Globus pallidus (tissue), 1 donor: ENCODE results near the gene LYZL4.

Experiments used
- DNase-seq: peaks from one replicate; pipeline ENCODE4 v3.0.0-alpha.2; 2015; ENCODE audit warnings: low spot score

Gene LYZL4

GRCh38 chr3:42425736-42426407 is 15.5 kb upstream of the LYZL4 start:
- no peak for DNase-seq

- no peak for DNase-seq
These were observed 14.5 kb upstream of the LYZL4 start for GRCh38 chr3:42424911-42425310.

GRCh38 chr3:42421818-42422796 is 11.7 kb upstream of the LYZL4 start:
- DNase-seq = no peak

- no peak for DNase-seq
These were observed 9.2 kb upstream of the LYZL4 start for GRCh38 chr3:42419563-42419962.

GRCh38 chr3:42412526-42413155 is 2.2 kb upstream of the LYZL4 start:
- DNase-seq = no peak

GRCh38 chr3:42411429-42411828 is 1.0 kb upstream of the LYZL4 start:
- DNase-seq = no peak

GRCh38 chr3:42408156-42408555 is 2.3 kb downstream of the LYZL4 start:
- DNase-seq = no peak

- DNase-seq = no peak
These were observed 3.5 kb downstream of the LYZL4 start for GRCh38 chr3:42406727-42407450.

- no peak for DNase-seq
These were observed 4.6 kb downstream of the LYZL4 start for GRCh38 chr3:42405857-42406256.

- DNase-seq = no peak
These were observed 6.7 kb downstream of the LYZL4 start for GRCh38 chr3:42403737-42404136.

GRCh38 chr3:42402394-42403096 is 7.9 kb downstream of the LYZL4 start:
- no peak for DNase-seq

GRCh38 chr3:42398080-42398479 is 12.3 kb downstream of the LYZL4 start:
- DNase-seq = no peak

- no peak for DNase-seq
These were observed 12.8 kb downstream of the LYZL4 start for GRCh38 chr3:42397644-42398043.

GRCh38 chr3:42394579-42395288 is 15.7 kb downstream of the LYZL4 start:
- DNase-seq = no peak

- DNase-seq = no peak
These were observed 22.4 kb downstream of the LYZL4 start for GRCh38 chr3:42387802-42388651.

GRCh38 chr3:42381551-42382082 is 28.8 kb downstream of the LYZL4 start:
- DNase-seq = no peak

- no peak for DNase-seq
These were observed 32.7 kb downstream of the LYZL4 start for GRCh38 chr3:42377681-42378080.

- DNase-seq = no peak
These were observed 34.0 kb downstream of the LYZL4 start for GRCh38 chr3:42376344-42376798.

GRCh38 chr3:42375121-42375800 is 35.1 kb downstream of the LYZL4 start:
- DNase-seq = peak; percentile 35
